Adrenal gland (tissue), 12 donors: ENCODE results near the gene ZXDC. TPM values are rescaled to one million over a fixed set of nuclear protein-coding genes. Genes with fewer than 3 reads are reported as not detected.

Experiments used
- DNase-seq, 7 donors: peaks; one replicate each; pipeline ENCODE4 v3.0.0-alpha.2; 2019 to 2020
- H3K27ac ChIP-seq, 5 donors: fragments of 200-600 bp; sonication (generic) in 4 of 5; 1 replicate in 3 of 5; 2 replicates in 2 of 5; pipeline versions ENCODE4 v1.5.1 to v1.8.0; 2016 to 2020; ENCODE audit warnings: mild to moderate bottlenecking in 1 of 5
- H3K27me3 ChIP-seq: fragments of 200-600 bp; 2 replicates; pipeline ENCODE4 v1.8.0; 2021
- H3K36me3 ChIP-seq, 2 donors: fragments of 200-600 bp; replicated peaks in 1 of 2; 1 replicate in 1 of 2; 2 replicates in 1 of 2; pipeline versions ENCODE4 v1.5.1 to v1.8.0; 2018 to 2022
- H3K4me1 ChIP-seq, 2 donors: fragments of 200-600 bp; replicated peaks in 1 of 2; 1 replicate in 1 of 2; 2 replicates in 1 of 2; pipeline versions ENCODE4 v1.5.1 to v1.8.0; 2018 to 2021
- H3K4me3 ChIP-seq, 4 donors: fragments of 200-600 bp; sonication (generic) in 3 of 4; one replicate each; pipeline ENCODE4 v1.5.1; 2016 to 2018
- H3K9me3 ChIP-seq, 3 donors: fragments of 200-600 bp; sonication (generic) in 1 of 3; replicated peaks in 1 of 3; 1 replicate in 2 of 3; 2 replicates in 1 of 3; pipeline versions ENCODE4 v1.5.1 to v1.8.0; 2016 to 2021
- CTCF ChIP-seq, 6 experiments: fragments of 450-650 bp in 4 of 6; fragments of 200-600 bp in 2 of 6; sonication (generic) in 1 of 6; IDR thresholded peaks; 1 replicate in 5 of 6; 2 replicates in 1 of 6; pipeline versions ENCODE4 v1.5.1 to v1.8.0; 2016 to 2021; ENCODE audit warnings: antibody characterized with exemption in 6 of 6, mild to moderate bottlenecking in 2 of 6, moderate library complexity in 1 of 6
- POLR2A ChIP-seq, 2 donors: fragments of 450-650 bp; IDR thresholded peaks; one replicate each; pipeline ENCODE4 v1.6.1; 2017; ENCODE audit warnings: antibody characterized with exemption in 2 of 2, mild to moderate bottlenecking in 2 of 2, moderate library complexity in 1 of 2
- WGBS, 4 donors: extraction: QIAGEN DNeasy Blood & Tissue Kit in 2 of 4; methylation state at CpG; one replicate each; pipeline versions ENCODE4 v1.1.5 to v1.1.7; 2013 to 2017; 5-methylcytosine and 5-hydroxymethylcytosine counted together
- intact Hi-C, 2 donors: fragments of 100-400 bp; cut with DNase I; formaldehyde crosslinking; loops; one replicate each; pipeline versions ENCODE4 v1.14.1 to v1.15.0; 2022 to 2023
- polyA plus RNA-seq, 3 donors: library from polyadenylated mRNA; stranded (reverse); fragments of 200-250 nt in 2 of 3; fragments of 350-450 nt in 1 of 3; fragmentation: Illumina TruSeq in 1 of 3; extraction: RNeasy Lipid Tissue Mini Kit (QIAGEN cat#74804) in 1 of 3; gene quantifications; one replicate each; pipeline ENCODE4 v1.2.3, GENCODE V29; 2013 to 2014
- total RNA-seq, 9 donors: library from RNA; depleted of rRNA in 4 of 9; stranded (reverse); fragments of >200 nt in 4 of 9; fragments of 120-200 nt in 1 of 9; fragmentation: NEBNext Ultra II Directional in 1 of 9; extraction: Animal tissue kit (Norgen Biotek cat#: 25700) in 1 of 9; gene quantifications; one replicate each; pipeline versions ENCODE4 v1.1.0 to v1.2.4, GENCODE V29; 2013 to 2023
- donor health status: healthy with polysubstance abuse.
- donor health status: Bipolar disorder and iron deficiency.
- donor health status: DM: yes; HTN: yes; CAD: no.
- donor health status: DM: no; HTN: no; CAD: no.
- donor health status: DM: no; HTN: no; CAD: no.
- donor health status: DM: yes; HTN: yes; CAD: no.

Gene ZXDC
- total and polyA plus RNA-seq, 12 donors: 16.4 to 45.2 (median 30.3) TPM

GRCh38 chr3:126517986-126518778 lies 42.5 kb upstream of the ZXDC start:
- DNase-seq: no peak
- no peak for TF ChIP-seq POLR2A (IDR thresholded peaks at IDR 0.05)
- no peak for TF ChIP-seq CTCF (IDR thresholded peaks at IDR 0.05)
- Histone ChIP-seq H3K4me3 (no peak overlapping the region), H3K36me3 (no peaks in the 10 kb centered on the region), H3K9me3 (no peaks in the 10 kb centered on the region), H3K4me1 (no peaks in the 10 kb centered on the region), H3K27ac (no peak overlapping the region), H3K27me3 (peaks cover 4% of the 10 kb centered on the region)
- WGBS, 4 donors: 85 to 91% (median 89%) methylated on average over 7 to 15 of the region's 15 CpGs
- intact Hi-C loops: loop anchor here in 1 of 2 donors (5.0 kb wide), 1 partner anchor 144 kb away; no protein-coding TSS in a partner anchor

- DNase-seq: no peak
- H3K27me3 ChIP-seq: no peaks in the 10 kb centered on the region
- WGBS, 4 donors: 82 to 87% (median 84%) methylated on average over 6 to 16 of the region's 16 CpGs; no CpG with 5 or more reads in 1 of the 4 donors
- intact Hi-C loops: loop anchor here in 1 of 2 donors (5.0 kb wide), 1 partner anchor 145 kb away; no protein-coding TSS in a partner anchor
- H3K27ac ChIP-seq: no peak within 1 kb of the TSS
- H3K4me3 ChIP-seq: no peak within 1 kb of the TSS
- no peaks in the 10 kb centered on the region for H3K9me3 ChIP-seq
- TF ChIP-seq CTCF (IDR thresholded peaks at IDR 0.05) (no peak), POLR2A (IDR thresholded peaks at IDR 0.05) (no peak)
- no peaks in the 10 kb centered on the region for H3K36me3 ChIP-seq
- no peaks in the 10 kb centered on the region for H3K4me1 ChIP-seq
These were observed 41.7 kb upstream of the ZXDC start, which contains the start of gene UROC1 for GRCh38 chr3:126517291-126517951. Gene UROC1 (minus strand): TSS chr3:126517773. CDS start chr3:126517719, 54 bp downstream.

GRCh38 chr3:126516936-126517290 lies 41.2 kb upstream of the ZXDC start:
- 76 to 94% (median 83%) methylated on average over 2 to 9 of the region's 9 CpGs for WGBS, 4 donors
- Histone ChIP-seq H3K9me3 (no peaks in the 10 kb centered on the region), H3K4me1 (no peaks in the 10 kb centered on the region), H3K27me3 (no peaks in the 10 kb centered on the region), H3K27ac (no peak overlapping the region), H3K36me3 (no peaks in the 10 kb centered on the region), H3K4me3 (no peak overlapping the region)
- no peak for DNase-seq
- intact Hi-C loops: loop anchor here in 1 of 2 donors (5.0 kb wide), 1 partner anchor 145 kb away; no protein-coding TSS in a partner anchor
- no peak for TF ChIP-seq CTCF (IDR thresholded peaks at IDR 0.05)
- TF ChIP-seq POLR2A (IDR thresholded peaks at IDR 0.05): no peak

- WGBS, 4 donors: 77 to 87% (median 80%) methylated on average over 2 to 6 of the region's 6 CpGs
- TF ChIP-seq POLR2A (IDR thresholded peaks at IDR 0.05) (no peak), CTCF (IDR thresholded peaks at IDR 0.05) (no peak)
- no peaks in the 10 kb centered on the region for H3K9me3 ChIP-seq
- H3K4me3 ChIP-seq: no peak overlapping the region
- intact Hi-C loops: loop anchor here in 1 of 2 donors (5.0 kb wide), 1 partner anchor 146 kb away; no protein-coding TSS in a partner anchor
- H3K4me1 ChIP-seq: no peaks in the 10 kb centered on the region
- no peaks in the 10 kb centered on the region for H3K36me3 ChIP-seq
- no peak for DNase-seq
- no peak overlapping the region for H3K27ac ChIP-seq
- no peaks in the 10 kb centered on the region for H3K27me3 ChIP-seq
These were observed 40.7 kb upstream of the ZXDC start for GRCh38 chr3:126516152-126516935.
